Activated effector memory CD4-positive, alpha-beta T cell treated with anti-CD3 and anti-CD28 coated beads, Interleukin-2, amount 50 U/mL, for 16 hours (primary cell): ENCODE data around the gene MPV17L.
"Not testable (repeated sequence)": the region's sequence is repeated elsewhere in the genome, so short reads cannot be mapped to it uniquely, and the experiment has no call there.

Experiments used
- DNase-seq: peaks from one replicate; pipeline ENCODE4 v3.0.0-alpha.2; 2020

The MPV17L gene

DNA sequence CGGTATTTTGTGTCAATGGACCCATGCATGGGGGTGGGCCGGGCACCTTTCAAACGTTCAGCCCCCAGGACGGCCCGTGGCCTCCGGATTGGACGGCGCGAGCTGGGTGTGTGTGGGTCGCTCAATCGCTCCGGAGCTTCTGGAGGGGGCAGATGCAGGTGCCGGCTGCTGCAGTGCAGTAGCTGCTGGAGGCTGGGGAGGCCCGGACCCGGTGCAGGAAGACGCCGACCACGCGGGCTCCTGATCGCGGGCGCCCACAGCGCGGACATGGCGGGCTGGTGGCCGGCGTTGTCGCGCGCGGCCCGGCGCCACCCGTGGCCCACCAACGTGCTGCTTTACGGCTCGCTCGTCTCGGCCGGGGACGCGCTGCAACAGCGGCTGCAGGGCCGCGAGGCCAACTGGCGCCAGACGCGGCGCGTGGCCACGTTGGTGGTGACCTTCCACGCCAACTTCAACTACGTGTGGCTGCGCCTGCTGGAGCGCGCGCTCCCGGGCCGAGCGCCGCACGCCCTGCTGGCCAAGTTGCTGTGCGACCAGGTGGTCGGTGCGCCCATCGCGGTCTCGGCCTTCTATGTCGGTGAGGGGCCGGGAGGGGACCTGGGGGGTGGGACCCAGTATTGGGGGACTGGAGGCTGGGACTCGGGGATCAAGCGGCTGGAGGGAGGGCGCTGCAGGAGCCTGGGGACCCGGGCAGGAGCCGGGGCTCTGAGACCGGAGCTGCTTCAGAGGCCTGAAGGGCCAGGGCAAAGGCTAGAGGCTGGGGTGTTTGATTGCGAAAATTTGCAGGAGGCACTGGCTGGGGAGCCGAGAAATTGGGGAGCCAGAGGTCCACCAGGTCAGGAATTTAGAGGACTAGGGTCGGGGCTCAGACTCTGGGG lies at the start of gene MPV17L:
Gene MPV17L (plus strand): TSS at position 124 of the 878 bp plus-strand sequence. CDS start 144 bp downstream, at position 268.
- DNase-seq: not testable (repeated sequence)

DNA sequence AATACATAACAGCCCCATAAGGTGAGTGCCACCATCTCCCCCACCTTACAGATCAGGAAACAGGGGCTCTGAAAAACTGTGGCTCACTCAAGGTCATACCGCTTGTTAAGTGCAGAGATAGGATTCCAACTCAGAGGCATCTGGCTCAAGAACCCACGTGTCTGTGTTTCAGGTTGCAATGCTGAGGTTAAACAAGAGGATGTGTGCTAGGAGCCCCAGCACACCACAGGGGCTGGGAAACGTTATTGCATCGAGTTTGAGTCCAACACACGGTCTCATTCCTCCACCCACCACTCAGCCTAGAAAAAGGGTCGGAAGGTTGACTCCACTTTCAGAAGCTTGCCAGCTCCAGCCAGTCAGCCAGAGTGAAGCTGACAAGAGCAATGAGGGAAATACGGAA lies 46.8 kb upstream of the MPV17L start:
- DNase-seq: not testable (repeated sequence)

DNA sequence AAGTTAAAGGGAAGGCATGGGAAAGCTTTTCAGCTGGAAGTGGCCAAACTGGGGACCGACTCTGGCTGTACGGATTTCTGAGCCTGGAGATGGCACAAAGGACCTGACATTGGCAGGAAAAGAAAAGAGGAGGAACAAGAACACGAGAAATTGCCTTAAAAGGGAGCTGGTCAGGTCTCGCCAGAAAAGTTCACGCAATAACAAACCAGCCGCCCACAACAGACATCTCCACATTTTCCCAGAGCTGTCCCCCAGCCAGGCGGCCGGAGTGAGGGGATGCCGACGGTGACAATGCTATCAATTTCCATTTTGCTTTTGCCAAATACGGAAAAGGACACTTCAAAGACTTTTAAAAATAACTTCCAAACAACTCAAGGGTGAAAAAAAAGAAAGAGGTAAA lies 44.3 kb upstream of the MPV17L start:
- DNase-seq: not testable (repeated sequence)

DNA sequence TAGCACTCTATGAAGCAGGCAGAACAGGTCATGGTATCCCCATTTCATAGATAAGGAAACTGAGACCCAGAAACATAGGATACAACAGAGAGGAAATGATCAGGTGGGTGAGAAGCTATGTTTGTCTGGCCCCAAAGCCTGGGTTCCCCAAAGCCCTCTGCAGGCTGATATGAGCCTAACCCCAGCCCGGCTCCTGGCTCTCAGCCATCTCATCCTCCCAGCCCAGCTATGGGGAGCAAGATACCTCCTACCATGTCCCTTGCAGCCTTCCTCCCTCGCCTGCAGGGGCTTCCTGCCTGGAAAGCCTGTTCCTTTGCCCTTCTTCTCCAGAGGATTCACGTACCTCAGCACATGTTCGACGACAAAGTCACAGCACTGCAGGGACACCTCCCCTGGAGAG lies 43.8 kb upstream of the MPV17L start:
- not testable (repeated sequence) for DNase-seq

DNA sequence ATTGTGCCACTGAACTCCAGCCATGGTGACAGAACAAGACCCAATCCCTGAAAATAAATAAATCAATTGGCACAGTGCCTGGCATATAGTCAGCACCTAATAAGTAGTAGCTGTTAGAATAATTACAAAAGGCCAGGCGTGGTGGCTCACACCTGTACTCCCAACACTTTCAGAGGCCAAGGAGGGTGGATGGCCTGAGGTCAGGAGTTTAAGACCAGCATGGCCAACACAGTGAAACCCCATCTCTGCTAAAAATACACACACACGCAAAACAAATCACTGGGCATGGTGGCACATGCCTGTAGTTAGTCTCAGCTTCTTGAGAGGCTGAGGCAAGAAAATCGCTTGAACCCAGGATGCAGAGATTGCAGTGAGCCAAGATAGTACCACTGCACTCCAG lies 42.7 kb upstream of the MPV17L start:
- DNase-seq: not testable (repeated sequence)

DNA sequence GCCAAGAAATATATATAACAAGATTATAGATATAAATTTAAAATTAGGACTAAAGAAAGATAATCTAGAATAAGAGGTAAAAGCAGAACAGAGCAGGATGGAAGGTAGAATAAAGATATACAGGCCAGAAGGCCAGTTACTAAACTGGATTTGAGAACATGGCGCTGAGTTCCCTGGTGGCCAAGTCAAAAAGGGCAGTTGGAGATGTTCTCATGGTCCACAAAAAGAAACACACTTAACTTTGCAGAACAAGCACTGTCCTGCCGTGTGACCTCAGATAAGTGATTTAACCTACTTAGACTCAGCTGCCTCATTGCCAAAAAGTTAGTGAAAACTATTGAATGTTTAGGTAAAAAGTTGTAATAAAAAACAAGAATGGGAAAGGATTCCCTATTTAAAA lies 40.7 kb upstream of the MPV17L start:
- not testable (repeated sequence) for DNase-seq

DNA sequence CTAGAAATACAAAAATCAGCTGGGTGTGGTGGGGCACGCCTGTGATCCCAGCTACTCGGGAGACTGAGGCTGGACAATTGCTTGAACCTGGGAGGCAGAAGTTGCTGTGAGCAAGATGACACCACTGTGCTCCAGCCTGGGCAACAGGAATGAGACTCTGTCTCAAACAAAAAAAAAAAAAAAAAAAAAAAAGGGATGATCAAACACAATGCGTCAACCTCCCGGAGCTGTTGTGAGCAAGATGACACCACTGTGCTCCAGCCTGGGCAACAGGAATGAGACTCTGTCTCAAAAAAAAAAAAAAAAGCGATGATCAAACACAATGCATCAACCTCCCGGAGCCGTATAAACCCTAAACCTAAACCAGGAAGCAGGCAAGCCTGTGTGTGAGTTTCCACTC lies 38.1 kb upstream of the MPV17L start:
- not testable (repeated sequence) for DNase-seq

DNA sequence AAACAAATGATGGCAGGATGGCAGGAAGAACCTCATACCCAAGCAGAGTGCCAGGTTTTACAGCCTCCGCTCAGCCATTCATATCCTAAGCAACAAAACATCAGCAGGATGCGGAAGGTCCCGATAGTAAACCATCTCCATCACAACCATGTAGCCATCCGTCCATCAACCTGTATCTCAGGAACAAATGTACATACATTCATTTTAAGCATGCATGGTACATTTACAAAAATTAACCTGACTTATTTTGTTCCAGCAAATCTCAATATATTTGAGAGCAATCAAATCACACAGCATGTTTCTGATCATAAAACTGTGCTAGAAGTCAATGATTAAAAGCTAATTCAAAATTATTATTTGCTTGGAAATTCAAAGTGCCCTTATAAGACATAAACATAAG lies 17.4 kb upstream of the MPV17L start, which contains the start of gene NPIPA5:
Gene NPIPA5 (minus strand): TSS at position 101 of the 400 bp plus-strand sequence. CDS start 0 bp downstream, at position 101.
- DNase-seq: not testable (repeated sequence)

DNA sequence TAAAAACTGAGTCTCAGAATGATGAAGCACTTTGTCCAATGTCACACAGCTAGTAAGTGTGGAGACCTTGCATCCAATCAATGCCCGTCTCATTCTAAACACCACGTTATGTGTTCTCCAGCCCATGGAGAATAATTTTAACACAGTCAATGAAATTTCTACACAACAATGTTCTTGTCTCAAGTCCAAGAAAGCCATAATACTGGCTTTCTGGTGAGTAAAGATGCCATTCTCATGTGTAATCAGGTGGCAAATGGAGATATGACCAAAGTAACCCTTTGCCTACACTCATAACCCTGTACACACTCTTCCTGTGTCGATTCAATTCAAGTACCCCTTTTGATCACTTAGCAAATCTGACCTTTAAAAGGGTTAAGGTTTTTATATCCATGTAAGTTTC lies 12.7 kb upstream of the MPV17L start:
- DNase-seq: not testable (repeated sequence)

DNA sequence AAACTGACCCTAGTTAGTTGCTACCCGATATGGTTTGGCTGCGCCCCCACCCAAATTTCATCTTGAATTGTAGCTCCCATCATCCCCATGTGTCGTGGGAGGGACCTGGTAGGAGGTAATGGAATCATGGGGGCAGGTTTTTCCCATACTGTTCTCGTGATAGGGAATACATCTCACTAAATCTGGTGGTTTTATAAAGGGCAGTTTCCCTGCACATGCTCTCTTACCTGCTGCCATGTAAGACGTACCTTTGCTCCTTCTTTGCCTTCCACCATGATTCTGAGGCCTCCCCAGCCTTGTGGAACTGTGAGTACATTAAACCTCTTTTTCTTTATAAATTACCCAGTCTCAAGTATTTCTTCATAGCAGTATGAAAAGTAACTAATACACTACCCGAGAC lies 7.5 kb upstream of the MPV17L start:
- DNase-seq: not testable (repeated sequence)

DNA sequence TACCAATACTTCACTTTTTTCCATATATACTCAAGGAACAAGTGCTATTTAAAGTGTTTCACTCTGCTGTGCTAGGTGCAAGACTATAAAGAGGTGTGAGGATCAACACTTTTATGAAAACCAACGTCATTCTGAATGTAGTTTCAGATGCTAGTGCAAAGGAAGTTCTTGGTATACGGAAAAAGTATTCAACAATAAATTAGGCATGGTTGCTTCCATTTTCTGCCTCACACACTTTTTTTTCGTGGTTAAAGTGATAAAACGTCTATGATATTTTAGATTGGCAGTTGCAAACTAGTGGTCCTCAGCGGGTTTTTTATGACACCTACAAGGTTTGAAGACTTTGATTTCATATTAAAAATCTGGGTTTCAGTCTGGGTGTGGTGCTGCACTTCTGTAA lies 5.6 kb upstream of the MPV17L start:
- not testable (repeated sequence) for DNase-seq

DNA sequence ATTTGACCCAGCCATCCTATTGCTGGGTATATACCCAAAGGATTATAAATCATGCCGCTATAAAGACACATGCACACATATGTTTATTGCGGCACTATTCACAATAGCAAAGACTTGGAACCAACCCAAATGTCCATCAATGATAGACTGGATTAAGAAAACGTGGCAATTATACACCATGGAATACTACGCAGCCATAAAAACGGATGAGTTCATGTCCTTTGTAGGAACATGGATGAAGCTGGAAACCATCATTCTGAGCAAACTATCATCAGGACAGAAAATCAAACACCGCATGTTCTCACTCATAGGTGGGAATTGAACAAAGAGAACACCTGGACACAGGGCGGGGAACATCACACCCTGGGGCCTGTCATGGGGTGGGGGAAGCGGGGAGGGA lies 2.5 kb upstream of the MPV17L start:
- not testable (repeated sequence) for DNase-seq

DNA sequence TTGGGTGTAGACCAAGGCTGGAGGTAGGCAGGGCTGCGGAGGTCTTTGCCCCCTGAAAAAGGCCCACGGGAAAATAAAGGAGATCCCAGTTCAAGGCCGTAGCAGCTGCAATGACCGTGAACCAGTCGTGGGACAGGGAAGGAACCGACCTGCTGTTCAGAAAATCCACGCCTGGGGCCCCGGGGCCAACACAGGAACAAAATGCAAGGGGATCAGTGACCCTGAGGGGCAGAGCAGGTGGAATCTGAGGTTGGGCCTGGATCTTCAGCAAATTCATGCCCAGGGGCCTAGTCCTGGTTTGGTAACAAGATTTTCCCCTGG lies 915 bp downstream of the MPV17L start:
- DNase-seq: not testable (repeated sequence)

DNA sequence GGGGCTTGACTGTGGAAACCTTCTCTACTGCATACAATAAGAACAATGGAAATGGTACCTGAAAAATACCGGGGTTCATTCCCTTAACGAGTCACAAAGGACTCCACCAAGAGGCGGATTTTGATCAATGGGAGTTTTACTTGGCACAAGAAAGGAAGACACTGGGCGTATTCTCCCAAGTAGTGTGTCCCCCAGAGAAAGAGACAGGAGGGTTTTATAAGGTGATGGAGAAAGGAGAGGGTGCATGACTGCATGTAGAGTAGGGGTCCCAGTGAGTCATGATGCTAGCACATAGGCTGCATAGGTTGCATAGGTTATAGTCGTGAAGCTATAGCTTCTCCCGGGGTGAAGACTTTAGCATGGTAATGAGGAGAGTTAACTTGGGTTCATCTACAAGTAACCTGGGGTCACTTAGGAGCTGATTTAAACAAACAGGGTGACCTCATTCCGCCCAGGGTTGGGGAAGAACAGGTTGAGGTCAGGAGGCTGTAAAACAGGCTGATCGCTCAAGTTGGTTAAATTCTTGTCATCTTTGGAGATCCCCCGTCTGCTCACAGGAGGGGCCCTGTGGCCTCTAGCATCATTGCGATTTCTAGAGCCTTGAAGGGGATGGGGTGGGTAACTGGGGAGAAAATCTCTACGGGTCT lies 1.5 kb downstream of the MPV17L start:
- no peak for DNase-seq

DNA sequence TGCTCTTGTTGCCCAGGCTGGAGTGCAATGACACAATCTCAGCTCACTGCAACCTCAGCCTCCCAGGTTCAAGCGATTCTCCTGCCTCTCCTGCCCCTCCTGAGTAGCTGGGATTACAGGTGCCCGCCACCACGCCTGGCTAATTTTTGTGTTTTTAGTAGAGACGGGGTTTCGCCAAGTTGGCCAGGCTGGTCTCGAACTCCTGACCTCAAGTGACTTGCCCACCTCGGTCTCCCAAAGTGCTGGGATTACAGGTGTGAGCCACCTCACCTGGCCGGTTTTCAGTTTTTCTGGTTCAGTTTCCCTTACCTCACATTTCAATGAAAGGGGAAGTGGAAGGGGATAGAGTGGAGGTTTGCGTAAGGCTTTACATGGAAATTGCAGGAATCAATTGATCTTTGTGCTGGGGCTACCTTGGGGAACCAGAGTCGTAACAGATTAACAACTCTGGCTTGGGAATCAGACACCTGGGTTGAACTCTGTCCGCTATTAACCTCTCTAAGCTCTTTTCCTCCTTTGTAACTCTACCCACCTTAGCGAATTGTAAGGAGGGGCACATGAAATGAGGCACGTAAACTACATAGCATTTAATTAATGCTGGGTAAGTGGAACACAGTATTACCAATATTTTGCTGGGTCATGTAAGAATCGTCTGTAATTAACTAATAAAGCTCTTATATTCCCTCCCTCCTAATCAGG lies 3.2 kb downstream of the MPV17L start:
- DNase-seq: no peak

DNA sequence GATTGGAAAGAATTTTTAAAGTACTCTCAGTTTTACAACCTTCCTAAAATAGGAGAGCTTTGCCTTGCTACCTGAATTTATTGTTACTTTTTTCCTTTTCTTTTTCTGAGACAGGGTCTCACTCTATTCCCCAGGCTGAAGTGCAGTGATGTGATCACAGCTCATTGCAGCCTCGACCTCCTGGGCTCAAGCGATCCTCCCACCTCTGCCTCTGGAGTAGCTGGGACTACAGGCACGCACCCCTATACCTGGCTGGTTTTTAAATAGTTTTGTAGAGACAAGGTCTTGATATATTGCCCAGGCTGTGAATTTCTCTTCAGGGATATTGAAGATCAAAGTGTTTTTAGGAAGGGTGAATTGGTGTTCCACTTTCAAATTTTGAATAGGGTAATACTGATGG lies 3.8 kb downstream of the MPV17L start:
- DNase-seq: no peak

DNA sequence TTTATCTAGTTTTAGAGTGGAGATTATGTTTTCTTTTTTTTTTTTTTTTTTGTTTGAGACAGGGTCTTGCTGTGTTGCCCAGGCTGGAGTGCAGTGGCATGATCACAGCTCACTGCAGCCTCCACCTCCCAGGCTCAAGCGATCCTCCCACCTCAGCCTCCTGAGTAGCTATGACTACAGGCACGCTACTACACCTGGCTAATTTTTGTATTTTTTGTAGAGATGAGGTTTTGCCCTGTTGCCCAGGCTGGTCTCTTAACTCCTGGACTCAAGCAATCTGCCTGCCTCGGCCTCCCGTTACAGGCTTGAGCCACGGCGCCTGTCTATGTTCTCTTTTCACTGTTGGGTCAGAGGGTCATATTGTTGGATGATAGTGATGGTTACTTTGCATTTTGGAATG lies 4.8 kb downstream of the MPV17L start:
- not testable (repeated sequence) for DNase-seq

DNA sequence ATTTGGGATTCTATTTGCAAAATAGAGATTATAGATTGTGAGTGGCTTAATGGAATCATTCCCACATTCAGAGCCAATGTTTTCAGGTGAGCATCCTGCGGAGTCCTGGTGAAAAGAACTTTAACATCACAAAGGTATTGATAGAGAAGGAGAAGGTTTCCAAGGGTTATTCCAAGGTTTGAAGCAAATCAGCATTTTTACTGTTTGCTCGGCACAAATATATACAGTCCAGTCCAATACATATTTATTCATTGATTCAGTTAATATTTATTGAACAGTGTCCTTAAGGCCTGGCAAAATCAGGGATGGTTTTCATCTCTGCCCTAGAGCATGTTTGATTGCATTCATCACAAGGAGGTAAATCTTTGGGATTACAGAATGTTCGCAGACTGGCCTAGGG lies 6.4 kb downstream of the MPV17L start:
- DNase-seq: no peak

DNA sequence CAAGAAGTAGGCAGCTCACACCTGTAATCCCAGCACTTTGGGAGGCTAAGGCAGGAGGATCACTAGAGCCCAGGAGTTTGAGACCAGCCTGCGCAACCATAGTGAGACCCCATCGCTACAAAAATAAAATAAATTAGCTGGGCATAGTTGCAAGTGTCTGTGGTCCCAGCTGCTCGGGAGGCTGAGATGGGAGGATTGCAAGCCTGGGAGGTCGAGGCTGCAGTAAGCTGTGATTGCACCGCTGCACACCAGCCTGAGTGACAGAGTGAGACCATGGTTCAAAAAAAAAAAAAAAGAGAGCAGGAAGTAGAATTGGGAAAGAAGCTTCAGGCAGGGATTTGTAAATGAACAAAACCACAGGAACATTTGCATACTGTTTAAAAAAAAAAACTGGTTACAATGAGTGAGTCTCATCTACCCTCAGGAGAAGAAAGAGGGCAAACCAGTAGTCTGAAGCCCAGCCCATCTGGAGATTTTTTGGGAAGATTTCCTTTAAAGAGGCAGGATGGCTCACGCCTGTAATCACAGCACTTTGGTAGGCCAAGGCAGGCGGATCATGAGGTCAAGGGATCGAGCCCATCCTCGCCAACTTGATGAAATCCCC lies 7.9 kb downstream of the MPV17L start:
- DNase-seq: no peak

DNA sequence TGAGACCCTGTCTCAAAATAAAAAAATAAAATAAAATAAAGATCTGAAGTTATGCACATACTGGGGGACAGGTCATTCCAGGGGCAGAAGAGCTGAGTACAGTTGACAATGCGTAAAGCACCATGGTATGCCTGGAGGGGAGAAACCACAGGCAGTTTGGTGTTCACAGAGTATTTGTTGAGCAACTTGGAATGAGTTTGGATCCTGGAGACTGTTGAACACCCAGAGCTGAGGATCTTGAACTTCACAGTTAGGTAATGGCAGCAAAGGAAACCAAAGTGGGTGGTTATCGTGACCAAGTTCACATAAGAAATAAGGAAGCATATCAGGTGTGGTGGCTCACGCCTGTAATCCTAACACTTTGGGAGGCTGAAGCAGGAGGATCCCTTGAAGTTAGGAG lies 8.5 kb downstream of the MPV17L start:
- DNase-seq: not testable (repeated sequence)

DNA sequence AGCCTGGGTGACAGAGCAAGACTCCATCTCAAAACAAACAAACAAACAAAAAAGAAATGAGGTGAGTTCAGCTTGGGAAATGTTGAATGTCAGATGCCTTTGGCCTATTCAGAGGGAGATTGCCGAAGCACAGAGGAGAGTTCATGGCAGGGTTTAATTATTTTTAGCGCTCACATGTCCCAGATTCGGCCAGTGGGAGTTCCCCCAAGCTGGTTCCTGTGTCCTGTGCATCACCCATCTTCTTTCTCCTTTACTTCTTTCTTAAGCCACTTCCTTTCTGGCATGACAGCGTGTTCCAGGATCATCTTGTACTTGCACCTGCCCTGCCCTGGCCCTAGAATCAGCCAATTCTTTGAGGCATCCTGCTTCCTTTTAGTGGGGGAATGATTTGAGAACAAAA lies 9.2 kb downstream of the MPV17L start:
- no peak for DNase-seq

DNA sequence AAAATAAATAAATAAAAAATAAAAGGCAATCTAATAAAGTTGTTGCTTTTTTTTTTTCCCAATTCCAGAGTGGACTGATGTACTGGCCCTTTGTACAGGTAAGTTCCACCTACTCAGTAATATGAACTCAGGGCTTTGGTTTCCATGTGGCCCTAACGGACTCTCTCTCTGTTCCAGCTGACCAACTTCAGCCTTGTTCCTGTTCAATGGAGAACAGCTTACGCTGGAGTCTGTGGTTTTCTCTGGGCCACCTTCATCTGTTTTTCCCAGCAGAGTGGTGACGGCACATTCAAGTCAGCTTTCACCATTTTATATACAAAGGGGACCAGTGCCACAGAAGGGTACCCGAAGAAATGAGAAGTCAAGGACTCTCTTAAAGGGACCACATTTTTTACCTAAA lies 12.2 kb downstream of the MPV17L start:
- not testable (repeated sequence) for DNase-seq

DNA sequence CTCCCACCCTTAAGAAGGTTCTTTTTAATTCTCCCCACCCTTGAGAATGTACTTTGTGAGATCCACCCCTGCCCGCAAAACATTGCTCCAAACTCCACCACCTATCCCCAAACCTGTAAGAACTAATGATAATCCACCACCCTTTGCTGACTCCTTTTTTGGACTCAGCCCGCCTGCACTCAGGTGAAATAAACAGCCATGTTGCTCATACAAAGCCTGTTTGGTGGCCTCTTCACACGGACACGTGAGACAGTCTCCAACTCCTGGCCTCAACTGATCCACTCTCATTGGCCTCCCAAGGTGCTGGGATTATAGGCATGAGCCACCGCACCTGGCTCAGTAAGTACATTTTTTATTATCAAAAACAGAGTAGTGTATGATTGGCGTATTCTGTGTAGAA lies 13.9 kb downstream of the MPV17L start:
- not testable (repeated sequence) for DNase-seq
